Stimulated activated CD4-positive, alpha-beta T cell treated with anti-CD3 and anti-CD28 coated beads, Interleukin-4, amount 100 ng/mL, for 4 hours (primary cell): ENCODE results near the gene SYNE4.
A peak's percentile ranks its signal among the peaks of the same experiment; 100 is the strongest.
"Not testable (repeated sequence)": the region's sequence is repeated elsewhere in the genome, so short reads cannot be mapped to it uniquely, and the experiment has no call there.

Experiments
- DNase-seq, 2 experiments: peaks; one replicate each; pipeline ENCODE4 v3.0.0-alpha.2; 2020

SYNE4 gene

GRCh38 chr19:35988824-35989223, 19.8 kb downstream of the SYNE4 start:
- DNase-seq: no peak

DNA sequence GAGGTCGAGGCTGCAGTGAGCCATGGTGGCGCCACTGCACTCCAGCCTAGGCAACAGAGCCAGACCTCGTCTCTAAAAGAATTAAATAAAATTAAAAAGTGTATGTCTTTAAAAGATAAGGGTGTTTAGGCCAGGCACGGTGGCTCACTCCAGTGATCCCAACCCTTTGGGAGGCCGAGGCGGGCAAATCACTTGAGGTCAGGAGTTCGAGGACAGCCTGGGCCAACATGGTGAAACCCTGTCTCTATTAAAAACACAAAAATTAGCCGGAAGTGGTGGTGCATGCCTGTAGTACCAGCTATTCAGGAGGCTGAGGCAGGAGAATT, 21.1 kb downstream of the SYNE4 start:
- no peak for DNase-seq

- DNase-seq: peak in 1 of 2 experiments; percentile 24
Measured at GRCh38 chr19:35986664-35987570, 21.7 kb downstream of the SYNE4 start.

GRCh38 chr19:35986111-35986510, 22.5 kb downstream of the SYNE4 start:
- DNase-seq: no peak

GRCh38 chr19:35983177-35983576, 25.4 kb downstream of the SYNE4 start:
- DNase-seq: no peak

- not testable (repeated sequence) for DNase-seq
Measured at GRCh38 chr19:35980997-35981396, 27.6 kb downstream of the SYNE4 start.

DNA sequence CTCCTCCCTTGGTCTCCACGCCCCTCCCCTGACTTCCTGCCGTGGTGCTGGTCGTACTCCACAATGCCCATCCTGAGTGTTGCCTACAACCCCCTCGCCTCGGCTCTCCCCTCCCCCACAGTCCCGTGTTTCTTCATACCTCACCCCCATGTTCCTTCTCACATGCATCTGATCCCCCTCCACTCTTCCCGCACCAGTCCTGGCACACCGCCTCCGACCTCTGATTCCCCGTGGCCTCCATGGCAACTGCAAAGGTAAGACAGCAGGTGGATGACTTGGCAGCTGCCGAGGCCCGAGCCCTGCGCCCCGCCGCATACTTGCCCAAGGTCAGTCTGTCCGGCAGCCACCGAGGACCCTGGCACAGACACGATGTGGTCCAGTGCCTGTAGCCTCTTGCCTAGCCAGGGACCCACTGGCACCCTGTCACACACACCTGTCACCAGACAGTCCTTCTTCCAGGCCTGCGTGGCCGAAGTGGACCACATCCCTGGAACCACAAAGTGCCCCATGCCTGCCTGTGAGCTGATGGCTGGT, 29.7 kb downstream of the SYNE4 start:
- no peak for DNase-seq

GRCh38 chr19:35978271-35978670, 30.3 kb downstream of the SYNE4 start:
- no peak for DNase-seq

- DNase-seq: no peak
Measured at GRCh38 chr19:35977446-35978222, 31.0 kb downstream of the SYNE4 start.

- DNase-seq: no peak
Measured at GRCh38 chr19:35975608-35976214, 32.9 kb downstream of the SYNE4 start.

DNA sequence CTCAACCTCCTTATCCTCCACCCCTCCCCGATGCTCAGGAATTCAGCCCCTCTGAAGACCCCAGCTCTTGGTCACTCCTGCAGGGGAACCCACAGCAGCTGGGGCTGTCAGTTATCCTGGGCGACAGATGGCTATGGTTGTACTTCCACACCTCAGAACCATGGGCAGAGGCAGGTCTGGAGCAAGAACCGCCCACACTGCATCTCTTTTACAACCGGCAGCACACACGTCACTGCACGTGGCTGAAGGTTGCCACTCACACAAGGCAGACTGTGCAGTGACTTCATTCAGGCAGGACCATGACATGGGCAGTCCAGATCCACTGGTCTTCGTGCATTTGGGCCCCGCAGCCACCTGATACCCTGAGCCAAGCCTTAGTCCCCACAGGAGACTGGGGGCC, 35.1 kb downstream of the SYNE4 start:
- no peak for DNase-seq

- DNase-seq: no peak
Measured at GRCh38 chr19:35966771-35967170, 41.8 kb downstream of the SYNE4 start.

DNA sequence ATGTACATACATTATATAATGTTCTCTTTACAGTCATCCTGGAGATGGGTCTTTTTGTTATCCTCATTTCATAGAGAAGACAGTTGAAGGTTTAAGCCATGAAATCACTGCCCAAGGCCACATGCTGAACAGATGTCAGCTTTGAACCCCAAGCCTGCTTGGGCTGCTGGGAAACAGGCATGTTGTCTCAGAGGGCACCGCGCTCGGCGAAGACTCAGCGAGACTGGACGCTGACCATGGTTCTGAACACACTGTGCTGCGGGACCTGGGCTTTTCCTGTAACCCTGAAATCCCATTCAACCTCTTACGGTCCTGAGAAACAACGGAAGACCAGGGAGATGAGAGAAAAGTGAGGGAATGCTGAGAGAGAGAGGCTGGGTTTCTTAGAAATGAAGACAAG, 45.1 kb downstream of the SYNE4 start:
- peak in 1 of 2 experiments; percentile 33 for DNase-seq

GRCh38 chr19:35960432-35960972, 48.1 kb downstream of the SYNE4 start:
- DNase-seq: no peak

- DNase-seq: no peak
Measured at GRCh38 chr19:35959968-35960320, 48.7 kb downstream of the SYNE4 start.

GRCh38 chr19:35959040-35959967, 49.3 kb downstream of the SYNE4 start:
- peak; percentile 75 to 97 for DNase-seq

GRCh38 chr19:35958660-35959039, 50.0 kb downstream of the SYNE4 start:
- no peak for DNase-seq

GRCh38 chr19:35957411-35957810, 51.2 kb downstream of the SYNE4 start:
- not testable (repeated sequence) for DNase-seq

DNA sequence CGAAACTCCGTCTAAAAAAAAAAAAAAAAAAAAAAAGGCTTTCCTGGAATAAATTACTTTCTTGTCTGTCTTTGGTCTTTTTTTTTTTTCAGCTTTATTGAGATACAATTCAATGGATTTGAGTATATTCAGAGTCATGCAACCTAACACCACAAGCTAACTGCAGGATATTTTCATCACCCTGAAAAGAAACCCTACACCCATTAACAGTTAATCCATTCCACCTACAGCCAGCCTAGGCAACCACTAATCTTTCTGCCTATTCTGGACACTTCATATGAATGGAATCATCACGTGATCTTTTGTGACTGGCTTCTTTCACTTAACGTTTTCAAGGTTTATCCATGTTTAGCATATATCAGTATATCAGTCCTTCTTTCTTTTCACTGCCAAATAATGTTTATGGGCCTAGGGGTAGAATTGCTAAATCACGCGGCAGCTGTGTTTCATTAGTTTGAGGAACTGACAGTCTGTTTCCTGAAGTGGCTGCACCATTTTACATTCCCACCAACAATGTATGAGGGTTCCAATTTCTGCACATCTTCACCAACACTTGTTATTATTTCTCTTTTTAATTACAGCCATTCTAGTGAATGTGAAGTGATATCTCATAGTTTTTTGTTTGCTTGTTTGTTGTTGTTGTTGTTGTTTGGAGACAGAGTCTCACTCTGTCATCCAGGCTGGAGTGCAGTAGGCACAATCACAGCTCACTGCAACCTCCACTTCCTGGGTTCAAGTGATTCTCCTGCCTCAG, 52.6 kb downstream of the SYNE4 start:
- no peak for DNase-seq
